Esophagus (tissue), 2 donors: ENCODE data around the gene ANTXR1. TPM values are rescaled to one million over a fixed set of nuclear protein-coding genes. Genes with fewer than 3 reads are reported as not detected.
"Not testable (repeated sequence)": the region's sequence is repeated elsewhere in the genome, so short reads cannot be mapped to it uniquely, and the experiment has no call there.

Experiments
- H3K27ac ChIP-seq, 2 donors: one replicate each; pipeline ENCODE4 v1.5.1; 2013; ENCODE audit warnings: low read depth in 2 of 2, mild to moderate bottlenecking in 2 of 2, inconsistent platforms in 1 of 2, low read length in 1 of 2, moderate library complexity in 1 of 2
- H3K27me3 ChIP-seq, 2 donors: one replicate each; pipeline ENCODE4 v1.6.1; 2013; ENCODE audit warnings: low read length in 2 of 2, control low read depth in 1 of 2, mild to moderate bottlenecking in 1 of 2; ENCODE audit not compliant: insufficient read depth in 2 of 2, control insufficient read depth in 1 of 2
- H3K36me3 ChIP-seq, 2 donors: one replicate each; pipeline ENCODE4 v1.6.1; 2013; ENCODE audit warnings: low read length in 1 of 2; ENCODE audit not compliant: control insufficient read depth in 2 of 2, insufficient read depth in 2 of 2
- H3K4me1 ChIP-seq, 2 donors: one replicate each; pipeline ENCODE4 v1.6.1; 2013; ENCODE audit warnings: low read length in 1 of 2; ENCODE audit not compliant: control insufficient read depth in 2 of 2, insufficient read depth in 2 of 2
- H3K4me3 ChIP-seq, 2 donors: one replicate each; pipeline ENCODE4 v1.5.1; 2013; ENCODE audit warnings: low read length in 2 of 2, mild to moderate bottlenecking in 2 of 2, low read depth in 1 of 2, moderate library complexity in 1 of 2
- H3K9me3 ChIP-seq, 2 donors: one replicate each; pipeline ENCODE4 v1.6.1; 2013; ENCODE audit warnings: mild to moderate bottlenecking in 2 of 2, low read depth in 1 of 2, low read length in 1 of 2, moderate library complexity in 1 of 2; ENCODE audit not compliant: control insufficient read depth in 2 of 2, insufficient read depth in 1 of 2
- WGBS, 2 donors: extraction: QIAGEN DNeasy Blood & Tissue Kit; methylation state at CpG; one replicate each; pipeline ENCODE4 v1.1.7; 2013; 5-methylcytosine and 5-hydroxymethylcytosine counted together
- polyA plus RNA-seq, 2 donors: library from polyadenylated mRNA; stranded (reverse); fragments of 200-250 nt; gene quantifications; one replicate each; pipeline ENCODE4 v1.2.3, GENCODE V29; 2013
- donor health status: healthy with polysubstance abuse.
- donor health status: Bipolar disorder and iron deficiency.

The ANTXR1 gene
- polyA plus RNA-seq, 2 donors = 5.0 to 8.5 TPM

DNA sequence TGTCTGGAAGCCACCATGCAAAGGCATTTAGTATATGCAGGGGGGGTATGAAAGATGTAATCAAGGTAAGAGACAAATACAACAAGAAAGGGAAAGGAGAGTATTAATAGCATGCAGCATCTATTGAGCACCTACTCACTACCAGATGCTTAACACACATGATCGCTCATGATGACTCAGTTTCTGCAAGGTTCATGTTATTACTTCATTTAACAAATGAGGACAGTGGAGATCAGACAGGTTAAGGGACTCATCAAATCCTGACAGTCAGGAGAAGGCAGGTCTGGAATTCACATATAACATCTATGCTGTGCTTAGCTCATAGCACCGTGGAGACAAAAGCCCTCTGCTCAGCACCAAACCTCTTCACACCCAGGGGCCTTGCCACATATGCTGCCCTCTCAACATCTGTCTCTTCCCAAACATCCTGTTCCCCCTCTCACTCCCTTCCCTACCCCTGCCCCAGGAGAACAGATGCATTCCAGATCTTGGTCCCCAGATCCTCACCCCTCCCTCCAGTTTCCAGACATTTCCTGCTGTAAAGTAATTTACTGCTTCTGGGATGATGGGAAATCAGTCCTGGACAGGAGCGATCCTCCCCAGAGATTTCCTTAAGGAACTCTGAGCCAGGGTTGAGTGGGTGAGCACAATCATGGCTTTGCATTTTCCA lies 155.3 kb downstream of the ANTXR1 start:
- Histone ChIP-seq H3K4me3 (no peak overlapping the region), H3K27ac (peak overlapping the region in 1 of 2 donors; percentile 8), H3K27me3 (no peaks in the 10 kb centered on the region), H3K36me3 (no peaks in the 10 kb centered on the region), H3K4me1 (peaks cover 10 to 17% of the 10 kb centered on the region in 2 donors), H3K9me3 (no peaks in the 10 kb centered on the region)
- 77 to 78% methylated on average over 3 of the region's 3 CpGs for WGBS, 2 donors

GRCh38 chr2:69168950-69169654 lies 156.1 kb downstream of the ANTXR1 start:
- Histone ChIP-seq H3K4me1 (peaks cover 10 to 14% of the 10 kb centered on the region in 2 donors), H3K27me3 (no peaks in the 10 kb centered on the region), H3K27ac (peak overlapping the region in 1 of 2 donors; percentile 43), H3K4me3 (no peak overlapping the region), H3K36me3 (no peaks in the 10 kb centered on the region), H3K9me3 (no peaks in the 10 kb centered on the region)
- WGBS, 2 donors = 52 to 69% methylated on average over 6 of the region's 6 CpGs

GRCh38 chr2:69169655-69170389 lies 156.8 kb downstream of the ANTXR1 start:
- 73 to 75% methylated on average over 11 of the region's 11 CpGs for WGBS, 2 donors
- Histone ChIP-seq H3K4me1 (peaks cover 10 to 14% of the 10 kb centered on the region in 2 donors), H3K27ac (peak overlapping the region; percentile 11 to 43)

DNA sequence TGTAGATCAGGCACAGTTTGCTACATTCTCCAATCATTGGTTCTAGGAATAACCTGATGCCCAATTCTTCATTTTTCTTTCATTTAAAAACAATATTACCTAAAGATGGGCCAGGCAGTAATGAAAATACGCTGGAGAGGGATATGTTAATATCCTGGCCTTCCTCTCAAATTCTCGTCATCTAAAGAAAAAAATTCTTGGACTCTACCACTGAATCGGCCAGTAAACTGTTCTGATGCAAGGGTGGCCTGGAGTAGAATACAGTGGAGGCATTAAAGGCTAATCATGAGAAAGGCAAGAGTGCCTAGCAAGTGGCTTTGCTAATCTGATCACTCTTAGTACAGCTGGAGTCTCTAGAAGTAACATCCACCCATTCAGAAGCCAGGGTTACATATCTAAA lies 157.7 kb downstream of the ANTXR1 start:
- Histone ChIP-seq H3K27me3 (no peaks in the 10 kb centered on the region), H3K27ac (peak overlapping the region in 1 of 2 donors; percentile 47), H3K4me3 (no peak overlapping the region), H3K36me3 (no peaks in the 10 kb centered on the region), H3K4me1 (peaks cover 10 to 14% of the 10 kb centered on the region in 2 donors), H3K9me3 (no peaks in the 10 kb centered on the region)
- 57 to 61% methylated on average over 3 of the region's 3 CpGs for WGBS, 2 donors

More at GRCh38 chr2:69169655-69170389, 156.8 kb downstream of the ANTXR1 start:
- no peaks in the 10 kb centered on the region for H3K9me3 ChIP-seq
- no peak overlapping the region for H3K4me3 ChIP-seq
- H3K36me3 ChIP-seq = no peaks in the 10 kb centered on the region
- H3K27me3 ChIP-seq = no peaks in the 10 kb centered on the region

DNA sequence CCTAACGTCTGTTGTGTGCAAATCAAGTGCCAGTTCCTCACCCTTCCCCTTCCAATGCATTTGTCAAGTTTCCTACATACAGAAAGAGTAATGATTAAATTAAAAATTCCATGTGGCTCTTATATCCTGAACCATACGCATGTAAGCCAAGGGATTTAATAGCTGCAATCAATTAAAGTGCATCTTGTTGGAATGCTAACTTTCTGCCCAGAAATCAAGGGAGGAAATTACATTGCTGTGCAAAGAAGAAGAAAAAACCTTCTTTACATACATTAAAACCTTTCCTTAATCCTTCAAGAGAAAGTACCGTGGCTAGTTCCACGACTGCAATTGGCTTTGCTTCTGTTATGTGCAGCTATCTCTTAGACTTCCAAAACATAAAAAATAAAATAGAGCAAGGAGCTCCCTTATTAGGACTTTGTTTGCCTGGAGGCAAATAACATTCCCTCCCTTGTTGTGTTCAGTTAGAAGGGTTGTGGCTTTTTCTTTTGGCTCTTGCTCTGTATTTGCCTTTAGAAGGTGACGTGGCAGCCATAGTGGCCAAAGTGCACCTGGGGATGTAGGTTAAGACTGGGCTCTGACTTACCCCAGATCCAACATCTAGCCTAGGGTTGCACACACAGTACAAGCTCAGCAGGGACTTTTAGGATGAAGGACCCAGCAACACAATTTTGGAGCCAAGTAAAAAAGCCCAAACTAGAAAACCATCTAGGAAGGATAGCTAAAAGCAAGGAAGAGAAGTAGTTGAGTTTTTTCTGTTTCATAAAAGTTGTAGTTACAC lies 158.3 kb downstream of the ANTXR1 start:
- no peaks in the 10 kb centered on the region for H3K36me3 ChIP-seq
- peaks cover 10 to 14% of the 10 kb centered on the region in 2 donors for H3K4me1 ChIP-seq
- H3K9me3 ChIP-seq = no peaks in the 10 kb centered on the region
- H3K4me3 ChIP-seq = no peak overlapping the region
- WGBS, 2 donors = 30 to 43% methylated on average over 5 of the region's 5 CpGs
- peaks cover 0 to 2% of the 10 kb centered on the region in 2 donors for H3K27me3 ChIP-seq
- peak overlapping the region in 1 of 2 donors; percentile 47 for H3K27ac ChIP-seq

DNA sequence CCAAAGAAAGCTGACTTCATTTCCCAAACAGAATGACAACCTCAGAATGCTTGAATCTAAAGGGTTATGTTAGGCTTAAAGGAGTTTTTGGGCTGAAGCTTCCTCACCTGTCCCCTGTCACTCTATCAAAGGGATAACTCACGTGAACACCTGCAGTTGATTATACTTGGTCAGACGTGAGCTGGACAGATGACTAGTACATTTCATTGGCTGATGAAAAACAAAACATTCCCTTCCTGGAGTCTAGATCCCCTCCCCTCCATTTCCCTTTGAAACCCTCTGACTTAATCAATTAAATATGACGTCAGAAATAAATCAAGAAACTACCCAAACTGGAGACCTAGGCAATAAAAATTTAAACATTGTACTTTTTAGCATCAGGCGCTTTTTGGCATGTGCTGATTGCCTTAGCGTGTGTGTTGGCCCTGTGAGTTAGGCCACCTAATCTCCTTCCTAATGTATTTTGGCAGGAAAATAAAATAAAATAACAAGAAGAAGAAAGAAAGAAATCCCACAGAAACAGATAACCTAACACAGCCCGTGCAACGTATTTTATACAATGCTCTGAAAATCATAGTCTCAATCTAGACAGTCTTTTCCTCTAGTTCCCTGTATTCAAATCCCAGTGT lies 159.0 kb downstream of the ANTXR1 start:
- Histone ChIP-seq H3K9me3 (no peaks in the 10 kb centered on the region), H3K4me3 (no peak overlapping the region), H3K27me3 (peaks cover 0 to 2% of the 10 kb centered on the region in 2 donors), H3K36me3 (no peaks in the 10 kb centered on the region), H3K4me1 (peaks cover 10 to 13% of the 10 kb centered on the region in 2 donors), H3K27ac (no peak overlapping the region)
- WGBS, 2 donors = 65 to 69% methylated on average over 7 of the region's 7 CpGs

DNA sequence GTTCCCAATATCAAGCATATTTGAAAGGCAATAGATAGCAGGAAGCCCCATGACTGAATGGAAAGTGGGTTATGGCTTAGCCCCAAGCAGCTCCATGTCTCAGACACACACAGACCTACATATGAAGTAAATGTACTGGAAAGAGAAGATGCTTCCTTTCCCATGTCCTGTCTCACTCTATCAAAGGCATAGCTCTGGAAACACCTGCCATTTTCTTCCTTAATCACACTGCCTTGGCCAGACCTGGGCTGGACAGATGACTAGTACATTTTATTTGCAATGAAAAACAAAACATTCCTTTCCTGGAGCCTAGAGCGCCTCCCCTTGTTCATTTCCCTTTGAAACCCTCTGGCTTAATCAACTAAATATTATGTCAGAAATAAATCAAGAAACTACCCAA lies 160.7 kb downstream of the ANTXR1 start:
- H3K27me3 ChIP-seq = peaks cover 0 to 2% of the 10 kb centered on the region in 2 donors
- H3K4me3 ChIP-seq = no peak overlapping the region
- WGBS, 2 donors = 83 to 93% methylated on average over 1 of the region's 1 CpG
- peaks cover 6 to 13% of the 10 kb centered on the region in 2 donors for H3K4me1 ChIP-seq
- H3K36me3 ChIP-seq = no peaks in the 10 kb centered on the region
- no peak overlapping the region for H3K27ac ChIP-seq
- H3K9me3 ChIP-seq = no peaks in the 10 kb centered on the region

DNA sequence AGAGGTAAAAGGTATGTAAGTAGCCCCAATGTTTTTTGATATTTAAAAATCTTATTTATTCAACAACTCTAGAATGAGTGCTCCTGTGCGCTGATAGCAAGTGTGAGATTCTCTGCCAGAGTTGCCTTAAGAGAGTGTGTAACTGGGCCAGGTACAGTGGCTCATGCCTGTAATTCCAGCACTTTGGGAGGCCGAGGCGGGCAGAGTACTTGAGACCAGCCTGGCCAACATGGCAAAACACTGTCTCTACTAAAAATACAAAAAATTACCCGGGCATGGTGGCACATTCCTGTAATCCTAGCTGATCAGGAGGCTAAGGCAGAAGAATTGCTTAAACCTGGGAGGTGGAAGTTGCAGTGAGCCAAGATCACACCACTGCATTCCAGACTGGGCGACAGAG lies 161.2 kb downstream of the ANTXR1 start:
- WGBS, 2 donors = 91% methylated on average over 5 of the region's 5 CpGs
- not testable (repeated sequence) for H3K27ac ChIP-seq, H3K9me3 ChIP-seq, H3K4me3 ChIP-seq, H3K27me3 ChIP-seq, H3K36me3 ChIP-seq
- H3K4me1 ChIP-seq = peaks cover 3 to 11% of the 10 kb centered on the region in 2 donors
